Prostate gland (tissue), 2 donors: ENCODE results near the gene TFRC.
"Not testable (repeated sequence)": the region's sequence is repeated elsewhere in the genome, so short reads cannot be mapped to it uniquely, and the experiment has no call there.

Source experiments
- CTCF ChIP-seq, 4 experiments: fragments of 200-600 bp in 2 of 4; fragments of 450-650 bp in 2 of 4; sonication (generic) in 2 of 4; IDR thresholded peaks; 1 replicate in 3 of 4; 2 replicates in 1 of 4; pipeline ENCODE4 v1.5.1; 2016 to 2019; ENCODE audit warnings: antibody characterized with exemption in 4 of 4, mild to moderate bottlenecking in 2 of 4, moderate library complexity in 2 of 4
- POLR2A ChIP-seq: fragments of 450-650 bp; IDR thresholded peaks from one replicate; pipeline ENCODE4 v1.6.1; 2016; ENCODE audit warnings: antibody characterized with exemption, mild to moderate bottlenecking

- TF ChIP-seq CTCF (IDR thresholded peaks at IDR 0.05); POLR2A: not testable (repeated sequence)
These were observed 25.5 kb downstream of the TFRC start for GRCh38 chr3:196056371-196056770.
